HG03064 (cell line): ENCODE data around the gene RASA1.

Experiments
- ATAC-seq: cut with Tn5 transposase; IDR thresholded peaks from one replicate; pipeline ENCODE4 v1.9.1; 2021; ENCODE audit warnings: low read depth; ENCODE audit not compliant: unreplicated experiment

The RASA1 gene

DNA sequence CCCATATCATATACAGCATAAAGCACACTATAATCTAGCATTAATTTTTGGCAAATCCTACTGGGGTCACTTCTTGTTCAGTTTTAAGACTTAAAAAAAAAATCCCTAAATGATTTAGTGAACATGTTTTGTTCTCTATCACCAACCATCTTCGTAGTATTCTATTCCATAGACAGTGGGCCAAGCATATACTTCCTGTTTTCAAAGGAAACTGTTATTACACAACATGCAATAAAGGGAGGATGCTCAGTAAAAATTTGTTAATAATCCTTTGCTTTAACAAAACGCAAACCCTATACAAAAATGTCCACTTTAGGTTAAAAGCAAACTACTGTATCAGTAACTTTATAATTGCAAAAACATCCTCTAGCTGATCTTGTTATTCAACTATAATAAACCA is 132.0 kb downstream of the RASA1 start:
- ATAC-seq, result no peak

DNA sequence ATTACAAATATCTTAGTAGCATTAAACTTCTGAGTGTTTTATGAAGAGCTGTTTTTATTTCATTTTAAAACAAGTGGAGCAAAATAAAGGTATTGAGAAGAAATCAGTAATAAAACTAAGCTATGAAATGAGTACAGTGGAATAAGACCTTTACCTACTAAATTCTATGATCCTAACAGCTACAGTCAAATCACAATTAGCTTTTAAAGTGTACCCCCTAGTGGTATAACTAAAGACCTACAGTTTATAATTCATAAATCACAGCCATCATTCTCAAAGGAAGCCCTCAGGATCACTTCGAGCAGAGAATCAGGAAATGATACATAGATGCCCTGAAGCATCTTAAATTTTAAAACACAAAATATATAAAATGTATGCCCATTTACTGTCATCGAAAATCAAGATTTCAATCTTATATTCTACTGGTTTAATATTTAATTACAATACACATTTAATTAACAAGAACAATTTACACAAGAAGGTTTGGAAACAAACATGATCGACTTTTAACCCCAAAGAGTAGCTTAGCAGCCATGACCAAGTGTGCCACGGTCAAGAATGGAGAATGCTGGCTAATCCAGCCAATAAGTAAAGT is 132.7 kb downstream of the RASA1 start:
- peak; percentile 52 for ATAC-seq

DNA sequence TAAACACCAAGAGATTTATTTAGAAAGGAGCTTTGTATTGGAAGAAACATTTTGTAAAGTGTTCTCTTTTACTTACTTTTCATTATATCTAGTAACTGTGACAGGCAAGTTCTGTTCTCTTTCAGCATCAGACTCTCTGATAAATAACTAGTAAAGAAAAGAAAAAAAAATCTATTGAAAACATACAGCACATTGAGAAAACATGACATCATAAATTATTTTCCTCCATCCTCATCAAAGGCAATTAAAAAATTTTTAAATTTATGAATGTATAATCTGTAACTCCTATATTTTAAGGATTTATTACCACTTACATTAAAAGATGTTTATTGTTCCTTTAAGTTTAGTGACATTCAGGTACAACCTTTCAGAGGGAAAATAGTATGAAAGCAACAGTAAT is 133.9 kb downstream of the RASA1 start:
- ATAC-seq, result no peak

DNA sequence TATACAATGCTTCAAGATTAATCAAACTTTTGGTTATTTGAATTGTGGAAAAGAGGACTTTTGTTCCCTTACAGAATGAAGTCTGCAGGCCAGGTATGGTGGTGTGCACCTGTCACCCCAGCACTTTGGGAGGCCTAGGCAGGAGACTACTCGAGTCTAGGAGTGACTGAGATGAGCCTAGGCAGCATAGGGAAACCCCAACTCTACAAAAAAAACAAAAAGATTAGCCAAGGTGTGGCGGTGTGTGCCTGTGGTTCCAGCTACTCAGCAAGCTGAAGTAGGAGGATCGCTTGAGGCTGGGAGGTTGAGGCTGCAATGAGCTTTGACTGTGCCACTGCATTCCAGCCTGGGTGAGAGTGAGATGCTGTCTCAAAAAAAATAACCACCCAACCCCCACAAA is 135.7 kb downstream of the RASA1 start:
- ATAC-seq, result no peak

DNA sequence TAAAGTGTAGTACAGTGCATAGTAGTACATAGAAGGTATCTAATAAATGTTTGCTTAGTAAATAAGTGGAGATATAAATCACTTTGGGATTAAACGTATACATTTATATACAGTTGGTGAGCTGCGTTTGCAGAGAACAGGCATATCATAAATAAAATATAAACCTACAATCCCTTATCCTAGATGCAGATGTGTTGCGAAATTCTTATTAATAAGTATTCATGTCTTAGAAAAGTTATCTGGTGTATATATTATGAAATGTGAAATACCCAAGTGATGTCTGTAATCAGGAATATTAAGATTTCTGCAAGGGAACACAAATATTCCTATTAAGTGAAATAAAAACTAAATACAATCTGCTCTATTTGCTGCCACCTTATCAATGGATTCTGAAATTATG is 136.2 kb downstream of the RASA1 start:
- ATAC-seq, result no peak

DNA sequence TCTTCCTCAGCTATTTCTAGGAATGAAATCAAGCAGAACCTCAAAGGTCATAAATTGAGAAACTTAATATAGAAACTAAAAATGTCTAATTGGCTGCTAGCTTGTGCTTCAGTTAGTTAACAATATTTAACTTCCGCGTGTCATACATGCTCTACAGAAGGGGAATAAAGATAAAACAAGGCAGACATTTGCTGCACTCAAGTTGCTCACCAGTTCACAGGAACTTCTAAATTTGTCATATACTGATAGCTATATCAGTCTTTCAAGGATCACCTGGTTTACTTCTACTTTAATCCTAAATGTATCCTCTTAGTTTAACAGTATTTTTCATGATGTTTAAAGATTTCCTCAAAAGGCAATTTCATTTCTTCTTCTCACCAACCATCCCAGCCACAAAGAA is 136.7 kb downstream of the RASA1 start:
- no peak for ATAC-seq

DNA sequence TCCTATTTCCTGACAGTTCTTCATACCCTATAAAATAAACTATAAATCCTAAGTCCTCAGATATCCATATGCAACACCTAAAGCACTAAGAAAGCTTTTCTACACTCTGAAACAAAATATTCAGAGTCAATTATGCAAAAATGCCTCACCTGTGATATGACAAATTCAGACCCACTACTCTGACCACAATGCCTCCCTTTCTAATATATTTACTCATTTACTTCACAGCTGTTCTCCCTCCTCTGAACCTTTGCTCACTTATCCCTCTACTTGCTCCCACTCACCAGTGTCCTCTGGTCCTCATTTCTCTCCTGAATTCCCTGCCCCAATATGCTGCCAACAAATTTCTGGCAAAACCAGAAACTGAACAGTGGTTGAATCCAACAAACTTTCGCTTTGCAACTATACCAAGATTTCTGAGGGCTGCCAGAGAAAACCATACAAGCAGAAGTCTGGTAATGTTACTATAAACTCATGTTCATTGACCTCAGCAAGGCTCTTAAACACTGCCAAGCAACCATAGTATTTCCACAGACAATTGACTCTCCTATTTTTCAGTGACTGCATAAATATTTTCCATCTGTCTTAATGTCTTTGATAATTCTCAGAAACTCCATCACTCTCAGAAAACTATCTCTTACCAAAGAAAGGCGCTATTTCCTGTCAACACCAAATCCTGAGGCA is 137.9 kb downstream of the RASA1 start:
- no peak for ATAC-seq

DNA sequence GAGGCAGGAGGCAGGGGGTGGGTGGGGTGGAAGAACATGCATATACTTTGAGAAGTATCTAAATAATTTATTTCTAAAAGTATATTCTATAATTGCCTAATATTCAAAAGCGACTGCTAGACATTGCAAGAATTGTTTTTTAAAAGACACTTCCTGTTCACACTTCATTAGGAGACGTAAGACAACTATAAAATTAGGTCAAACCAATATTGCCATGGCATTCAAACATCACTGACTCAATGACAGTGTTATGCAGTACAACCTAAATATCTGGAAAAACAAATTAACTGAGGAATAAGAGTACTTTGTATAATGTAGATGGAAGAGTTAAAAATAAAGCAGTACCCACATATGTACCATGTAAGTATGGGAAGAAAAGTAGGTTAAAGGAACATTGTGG is 140.5 kb downstream of the RASA1 start:
- no peak for ATAC-seq

DNA sequence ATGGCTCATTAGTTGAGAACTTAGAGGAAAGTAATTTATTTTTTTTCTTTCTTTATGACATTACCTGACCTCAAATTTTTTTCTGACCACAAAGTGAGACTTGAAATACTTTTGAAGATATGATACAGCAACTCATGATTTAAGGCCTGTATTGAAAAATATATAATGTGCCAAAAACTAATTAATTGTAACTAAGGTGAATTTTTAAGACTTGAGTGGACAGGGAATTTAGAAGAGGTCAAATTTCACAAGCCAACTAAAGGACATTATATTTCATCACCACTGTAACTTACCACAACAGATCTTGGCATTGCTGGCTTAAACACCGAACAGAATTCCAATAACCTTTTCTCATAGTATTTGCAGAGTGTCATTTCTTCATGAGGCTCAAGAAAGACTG is 143.2 kb downstream of the RASA1 start:
- ATAC-seq, result no peak

DNA sequence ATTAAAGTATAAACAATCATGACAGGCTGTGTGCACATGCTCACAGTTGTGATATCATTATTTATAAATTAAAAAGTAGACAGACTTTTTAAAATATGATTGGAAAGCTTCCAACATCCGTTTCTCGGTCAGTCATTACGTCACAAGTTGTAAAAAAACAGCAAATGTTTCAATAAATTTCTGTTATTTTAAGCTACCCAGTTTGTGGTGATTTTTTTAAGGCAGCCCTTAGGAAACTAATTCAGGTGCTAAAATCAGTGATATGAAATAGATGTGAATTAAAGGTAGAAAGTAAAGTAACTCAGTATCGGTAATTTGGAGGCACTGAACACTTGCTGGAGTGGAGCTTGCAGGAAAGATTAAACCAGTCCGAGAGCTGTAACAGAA is 143.9 kb downstream of the RASA1 start:
- ATAC-seq, result no peak

DNA sequence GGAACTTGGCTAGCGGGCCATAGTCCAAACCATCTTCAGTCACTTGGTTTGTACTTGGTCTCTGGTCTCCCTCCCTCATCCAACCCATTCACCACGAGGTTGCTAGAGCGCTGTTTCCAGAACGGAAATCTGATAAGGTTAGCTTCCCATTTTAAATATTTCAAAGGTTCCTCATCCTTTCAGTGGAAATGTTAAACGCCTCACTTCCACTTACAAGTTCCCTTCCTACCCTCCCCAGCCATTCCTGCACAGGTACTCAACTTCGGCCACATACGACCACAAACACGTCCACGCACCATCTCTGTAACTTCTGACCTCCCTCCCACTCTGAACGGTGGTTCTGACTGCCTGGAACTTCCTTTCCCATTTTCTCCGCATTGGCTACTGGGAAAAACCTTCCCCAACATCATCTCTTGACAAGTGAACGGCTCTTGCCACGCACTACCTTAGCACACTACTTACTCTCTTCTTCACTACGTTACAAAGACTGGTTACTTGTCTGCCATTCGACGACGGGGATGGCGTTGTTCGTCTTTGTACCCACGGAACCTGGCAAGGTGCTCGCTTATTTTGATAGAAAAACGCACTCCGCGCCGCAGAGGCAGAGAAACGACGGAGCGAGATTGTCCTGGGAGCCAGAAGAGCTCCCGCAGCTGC is 144.4 kb downstream of the RASA1 start:
- ATAC-seq, result peak; percentile 15

DNA sequence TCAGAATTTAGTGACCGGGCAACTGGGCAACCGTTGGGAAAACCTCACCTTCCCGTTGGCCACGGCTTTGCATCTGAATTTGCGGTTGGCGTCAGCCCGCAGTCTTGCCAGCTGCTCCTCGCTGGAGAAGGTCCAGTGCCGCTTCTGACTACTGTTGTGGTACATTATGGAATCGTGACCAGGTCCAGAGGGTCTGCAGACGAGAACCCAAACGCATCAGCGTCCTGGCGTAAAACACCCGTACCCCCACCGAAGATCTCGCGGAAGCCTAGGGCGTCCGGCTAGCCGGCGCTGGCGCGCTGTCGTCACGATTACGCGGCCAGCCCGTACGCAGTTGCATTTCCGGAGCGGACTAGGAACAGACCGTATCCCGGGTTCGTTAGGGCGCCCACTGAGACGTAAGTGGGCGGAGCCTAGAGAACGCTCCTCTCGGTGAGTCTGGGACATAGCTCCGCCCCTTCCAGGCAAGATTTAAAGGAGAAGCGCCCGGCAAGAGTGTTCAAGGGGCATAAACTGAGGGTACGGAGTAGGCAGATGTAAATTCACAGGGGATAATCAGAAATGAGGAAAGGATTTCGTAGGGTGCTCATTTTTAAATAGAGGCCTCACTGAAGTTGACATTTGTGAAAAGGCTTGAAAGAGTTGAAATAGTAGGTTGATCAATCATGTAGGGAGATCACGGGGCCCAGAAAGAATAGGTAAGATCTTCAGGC is 145.1 kb downstream of the RASA1 start, which contains the start of gene CCNH:
Gene CCNH (minus strand): TSS at position 301 of the 713 bp plus-strand sequence. CDS start 136 bp downstream, at position 165.
- peak; percentile 99 for ATAC-seq

DNA sequence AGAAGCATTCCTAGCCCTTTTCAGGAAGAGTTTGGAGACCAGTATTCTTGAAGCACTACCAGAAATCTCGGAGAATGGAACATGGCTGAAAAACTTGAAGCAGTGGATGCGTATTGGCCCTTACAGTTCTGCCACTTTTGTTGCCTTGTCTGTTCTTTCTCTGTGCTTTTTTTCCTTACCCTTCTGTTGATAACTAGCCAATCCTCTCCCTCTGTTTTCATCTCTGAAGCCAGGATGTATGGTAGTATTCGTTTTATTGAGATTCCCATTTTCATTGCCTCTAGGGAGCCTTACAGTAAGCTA is 145.6 kb downstream of the RASA1 start:
- ATAC-seq, result no peak

DNA sequence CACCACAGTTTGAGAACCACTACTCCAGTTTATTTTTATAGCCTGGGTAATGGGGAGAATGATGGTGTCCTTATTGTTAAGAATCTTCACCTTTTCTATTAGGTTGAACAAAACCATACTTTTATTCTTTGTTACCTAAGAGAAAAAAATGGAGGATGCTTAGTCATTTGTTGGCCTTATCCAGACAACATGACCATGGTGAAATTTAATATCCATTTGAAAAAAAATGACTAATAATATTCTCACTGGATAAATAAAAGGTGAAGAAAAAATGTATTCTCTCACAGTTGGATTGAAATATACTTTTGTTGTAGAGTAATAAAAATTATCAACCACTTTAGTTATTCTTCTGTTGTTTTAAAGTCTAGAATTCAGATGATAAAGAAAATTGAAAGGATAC is 150.8 kb downstream of the RASA1 start:
- no peak for ATAC-seq

DNA sequence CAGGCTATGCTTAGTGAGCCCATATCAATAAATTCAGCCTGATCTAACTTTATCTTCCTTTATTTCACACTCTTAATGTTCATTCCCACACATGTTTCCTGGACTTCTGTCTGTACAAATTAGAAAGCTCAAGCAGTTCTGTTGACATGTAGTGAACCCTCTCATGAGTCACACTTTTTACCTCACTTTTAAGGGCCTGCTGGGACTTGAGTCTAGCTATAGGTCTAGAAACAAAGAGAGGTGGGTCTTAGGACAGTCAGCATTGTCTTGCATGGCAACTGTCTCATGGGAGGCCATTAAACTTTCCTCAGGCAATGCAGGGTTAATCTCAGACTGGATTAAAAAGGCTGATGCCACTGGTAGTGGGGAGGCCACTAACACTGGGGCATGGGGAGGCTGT is 153.6 kb downstream of the RASA1 start:
- ATAC-seq, result no peak

DNA sequence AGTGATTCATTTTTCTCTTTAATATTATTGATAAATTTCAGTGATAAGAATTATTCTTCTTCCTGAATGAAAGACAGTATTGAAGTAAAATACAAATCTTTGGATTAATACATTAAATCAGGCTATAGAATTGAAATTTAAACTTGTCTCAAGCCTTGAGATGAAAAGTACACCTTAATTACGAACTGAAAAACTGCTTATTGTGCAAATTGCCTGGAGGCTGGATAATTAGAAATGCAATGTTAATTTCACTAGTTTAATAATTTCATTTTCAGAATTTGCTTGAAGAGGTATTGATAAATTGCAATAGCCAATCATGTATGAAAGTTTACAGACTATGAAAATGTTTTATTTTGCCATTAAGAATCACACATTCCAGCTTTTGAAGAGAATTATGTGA is 156.1 kb downstream of the RASA1 start:
- ATAC-seq, result no peak

DNA sequence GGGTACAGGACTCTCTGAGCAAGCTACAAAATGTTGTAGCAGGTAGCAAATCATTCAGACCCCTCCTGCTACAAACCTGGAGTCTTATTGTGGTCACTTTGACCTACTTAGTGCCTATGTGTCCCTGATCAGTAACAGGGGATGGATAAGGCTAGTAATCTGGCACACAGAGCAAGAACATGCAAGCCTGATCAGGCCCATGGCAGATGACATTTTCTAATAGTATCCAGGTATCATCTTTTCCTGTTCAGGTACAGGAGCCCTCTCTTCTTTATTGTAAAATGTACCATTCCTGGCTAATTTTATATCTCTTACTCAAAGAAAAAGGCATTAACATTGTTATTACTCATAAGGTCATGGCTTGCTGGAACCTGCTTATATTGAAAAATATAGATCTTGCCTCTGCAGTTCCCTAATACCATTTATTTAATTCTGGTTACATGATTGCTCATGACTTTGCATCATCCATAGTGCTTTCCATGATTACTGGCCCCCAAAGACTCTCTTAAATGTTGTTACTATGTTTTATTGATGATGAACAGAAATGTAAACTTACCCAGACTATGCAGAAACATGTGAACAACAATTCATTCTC is 163.3 kb downstream of the RASA1 start:
- no peak for ATAC-seq

DNA sequence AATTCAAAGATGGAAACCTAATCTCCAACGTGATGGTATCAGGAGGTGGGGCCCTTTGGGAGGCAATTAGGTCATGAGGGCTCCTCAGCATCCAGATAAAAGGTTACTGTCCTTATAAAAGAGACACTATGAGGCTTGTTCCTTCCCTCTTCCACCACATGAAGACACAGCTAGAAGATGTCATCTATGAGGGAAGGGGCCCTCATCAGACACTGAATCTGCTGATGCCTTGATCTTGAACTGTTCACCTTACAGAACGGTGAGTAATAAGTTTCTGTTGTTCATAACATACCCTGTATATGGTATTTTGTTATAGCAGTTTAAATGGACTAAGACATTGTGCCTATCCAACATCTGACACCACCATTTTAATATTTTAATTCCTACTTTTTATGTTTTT is 164.8 kb downstream of the RASA1 start:
- ATAC-seq, result no peak

DNA sequence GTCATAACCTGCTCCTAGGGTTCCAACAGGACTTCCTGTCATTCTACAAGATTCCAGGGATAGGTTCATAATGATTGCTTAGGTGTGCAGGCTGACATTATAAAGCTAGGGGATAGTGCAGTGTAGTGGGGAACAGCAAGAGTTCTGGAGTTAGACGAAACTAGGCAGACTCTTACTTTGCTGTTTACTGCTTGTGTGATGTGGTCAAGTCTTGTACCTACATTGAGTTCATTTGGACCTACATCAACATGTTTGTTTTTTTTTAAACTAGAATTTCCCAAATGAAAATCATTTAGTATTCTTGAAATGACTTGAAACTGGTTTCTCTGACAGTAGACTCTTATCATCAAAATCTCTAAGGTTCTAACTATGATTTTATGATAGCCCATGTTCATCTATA is 166.3 kb downstream of the RASA1 start:
- no peak for ATAC-seq

DNA sequence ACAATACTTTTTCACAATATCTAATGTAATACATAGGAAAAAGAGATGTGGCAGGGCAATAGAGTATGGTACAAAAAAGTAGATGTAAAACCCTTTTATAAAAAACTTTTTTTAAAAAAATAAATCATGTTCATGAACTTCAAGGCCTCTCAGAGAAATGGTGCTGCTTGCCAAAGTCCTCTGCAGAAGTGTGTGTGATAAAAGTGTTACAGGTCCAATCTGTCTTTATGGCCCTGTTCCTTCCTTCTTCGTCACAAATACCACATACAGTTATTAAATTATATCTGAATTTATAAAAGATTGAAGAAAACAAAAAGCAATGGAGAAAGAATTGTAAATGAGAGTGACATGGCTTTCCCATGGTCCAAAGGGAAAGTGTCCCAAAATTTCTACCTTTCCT is 166.8 kb downstream of the RASA1 start:
- ATAC-seq, result no peak

DNA sequence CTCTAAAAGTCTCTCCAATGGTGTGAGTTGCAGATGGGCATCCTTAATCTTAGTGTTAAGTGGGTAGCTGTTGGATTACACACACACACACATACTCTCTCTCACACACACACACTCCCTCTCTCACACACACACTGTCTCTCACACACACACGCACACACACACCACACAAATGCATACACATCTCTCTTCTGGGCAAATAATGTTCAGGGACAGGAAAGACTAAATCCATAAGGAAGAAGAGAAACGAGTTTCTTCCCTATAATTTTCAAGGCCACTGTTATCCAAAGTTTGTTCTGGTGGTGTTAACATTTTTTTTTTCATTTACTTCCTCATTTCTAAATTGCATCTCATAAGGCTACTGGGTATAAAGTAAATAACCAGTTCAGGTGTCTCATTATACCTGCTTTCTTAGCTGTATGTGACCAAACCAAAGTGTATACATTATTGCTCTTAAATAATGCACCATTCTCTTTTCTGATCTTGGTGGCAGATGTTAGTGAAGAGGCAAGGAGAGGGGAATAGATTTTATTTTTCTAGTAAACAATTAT is 167.5 kb downstream of the RASA1 start:
- ATAC-seq, result no peak
